Measurements from ENCODE around the gene FBL.

FBL gene

DNA sequence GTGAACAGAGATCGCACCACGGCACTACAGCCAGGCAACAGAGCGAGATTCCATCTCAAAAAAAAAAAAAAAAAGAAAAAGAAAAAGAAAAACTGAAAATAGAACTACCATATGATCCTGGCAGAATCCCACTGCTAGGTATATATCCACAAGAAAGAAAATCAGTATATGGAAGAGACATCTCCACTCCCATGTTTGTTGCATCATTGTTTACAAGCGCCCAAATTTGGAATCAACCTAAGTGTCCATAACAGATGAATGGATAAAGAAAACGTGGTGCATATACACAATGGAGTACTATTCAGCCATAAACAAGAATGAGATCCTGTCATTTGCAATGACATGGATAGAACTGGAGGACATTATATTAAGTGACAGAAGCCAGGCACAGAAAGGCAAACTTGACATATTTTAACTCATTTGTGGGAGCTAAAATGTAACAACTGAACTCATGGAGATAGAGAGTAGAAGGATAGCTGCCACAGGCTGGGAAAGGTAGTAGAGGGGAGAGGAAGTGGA lies 38.3 kb downstream of the FBL start:
- no peak overlapping the region for H3K27ac ChIP-seq
- H3K4me3 ChIP-seq = no peak overlapping the region
- no peaks in the 10 kb centered on the region for H3K9me3 ChIP-seq
- DNase-seq = no peak
- no peaks in the 10 kb centered on the region for H3K36me3 ChIP-seq
- intact Hi-C loops (cut with DNase I; ENCODE audit: low total_unique reads) = no loop called here
- TF ChIP-seq, protein P1, sequence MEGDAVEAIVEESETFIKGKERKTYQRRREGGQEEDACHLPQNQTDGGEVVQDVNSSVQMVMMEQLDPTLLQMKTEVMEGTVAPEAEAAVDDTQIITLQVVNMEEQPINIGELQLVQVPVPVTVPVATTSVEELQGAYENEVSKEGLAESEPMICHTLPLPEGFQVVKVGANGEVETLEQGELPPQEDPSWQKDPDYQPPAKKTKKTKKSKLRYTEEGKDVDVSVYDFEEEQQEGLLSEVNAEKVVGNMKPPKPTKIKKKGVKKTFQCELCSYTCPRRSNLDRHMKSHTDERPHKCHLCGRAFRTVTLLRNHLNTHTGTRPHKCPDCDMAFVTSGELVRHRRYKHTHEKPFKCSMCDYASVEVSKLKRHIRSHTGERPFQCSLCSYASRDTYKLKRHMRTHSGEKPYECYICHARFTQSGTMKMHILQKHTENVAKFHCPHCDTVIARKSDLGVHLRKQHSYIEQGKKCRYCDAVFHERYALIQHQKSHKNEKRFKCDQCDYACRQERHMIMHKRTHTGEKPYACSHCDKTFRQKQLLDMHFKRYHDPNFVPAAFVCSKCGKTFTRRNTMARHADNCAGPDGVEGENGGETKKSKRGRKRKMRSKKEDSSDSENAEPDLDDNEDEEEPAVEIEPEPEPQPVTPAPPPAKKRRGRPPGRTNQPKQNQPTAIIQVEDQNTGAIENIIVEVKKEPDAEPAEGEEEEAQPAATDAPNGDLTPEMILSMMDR (IDR thresholded peaks at IDR 0.05) = no peak
- peaks cover 0 to 8% of the 10 kb centered on the region in 2 donors for H3K27me3 ChIP-seq
- no peaks in the 10 kb centered on the region for H3K4me1 ChIP-seq

DNA sequence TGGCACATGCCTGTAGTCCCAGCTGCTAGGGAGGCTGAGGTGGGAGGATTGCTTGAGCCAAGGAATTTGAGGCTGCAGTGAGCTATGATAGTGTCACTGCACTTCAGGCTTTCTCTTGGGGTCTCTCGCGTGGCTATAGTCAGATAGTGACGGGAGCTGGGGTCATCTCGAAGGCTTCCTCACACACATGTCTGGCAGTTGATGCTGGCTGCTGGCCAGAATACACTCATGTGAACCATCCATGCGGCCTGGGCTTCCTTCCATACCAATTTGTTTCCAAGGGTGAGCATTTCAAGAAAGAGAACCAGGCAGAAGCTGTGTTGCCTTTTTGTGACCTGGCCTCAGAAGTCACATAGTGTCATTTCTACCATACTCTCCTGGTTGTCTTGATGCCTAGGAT lies 41.1 kb downstream of the FBL start:
- Histone ChIP-seq H3K9me3 (no peaks in the 10 kb centered on the region), H3K4me1 (no peaks in the 10 kb centered on the region), H3K4me3 (no peak overlapping the region), H3K27ac (no peak overlapping the region), H3K36me3 (no peaks in the 10 kb centered on the region), H3K27me3 (peaks cover 0 to 15% of the 10 kb centered on the region in 2 donors)
- DNase-seq = no peak
- TF ChIP-seq, protein P1 (IDR thresholded peaks at IDR 0.05) = no peak
- intact Hi-C loops (cut with DNase I; ENCODE audit: low total_unique reads) = no loop called here

DNA sequence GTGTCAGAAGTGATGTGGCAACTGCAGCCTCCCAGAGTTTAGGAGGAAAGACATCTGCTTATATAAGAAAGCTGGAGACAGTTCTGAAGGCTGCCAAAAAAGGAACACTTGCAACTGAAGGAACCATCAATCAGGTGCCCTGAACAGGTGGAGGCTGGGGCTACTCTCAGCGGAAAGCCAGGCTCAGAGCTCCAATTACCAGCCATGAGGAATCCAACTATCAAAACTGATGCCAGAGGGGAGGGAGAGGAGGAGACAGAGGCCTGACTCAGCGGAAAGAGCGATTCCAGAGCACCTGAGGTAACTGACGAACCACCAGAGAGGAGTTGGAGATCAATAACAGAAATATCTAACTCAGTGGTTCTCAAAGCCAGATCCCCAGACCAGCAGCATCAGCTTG lies 43.2 kb downstream of the FBL start:
- TF ChIP-seq, protein P1 (IDR thresholded peaks at IDR 0.05) = no peak
- Histone ChIP-seq H3K9me3 (no peaks in the 10 kb centered on the region), H3K36me3 (no peaks in the 10 kb centered on the region), H3K4me3 (no peak overlapping the region), H3K27me3 (peaks cover 0 to 15% of the 10 kb centered on the region in 2 donors), H3K27ac (no peak overlapping the region), H3K4me1 (no peaks in the 10 kb centered on the region)
- intact Hi-C loops (cut with DNase I; ENCODE audit: low total_unique reads) = no loop called here
- no peak for DNase-seq

DNA sequence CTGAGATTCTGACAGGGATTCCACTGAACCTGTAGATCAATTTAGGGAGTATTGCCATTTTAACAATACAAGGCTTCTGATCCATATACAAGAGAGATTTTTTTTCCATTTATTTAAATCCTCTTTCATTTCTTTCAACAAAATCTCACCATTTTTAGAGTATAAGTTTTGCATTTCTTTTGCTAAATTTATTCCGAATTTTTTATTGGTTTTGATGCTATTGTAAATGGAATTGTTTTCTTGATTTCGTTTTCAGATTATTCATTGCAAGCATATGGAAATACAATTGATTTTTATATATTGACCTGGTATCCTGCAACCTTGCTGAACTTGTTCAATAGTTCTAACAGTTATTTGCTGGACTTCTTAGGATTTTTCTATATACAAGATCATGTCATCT lies 49.1 kb downstream of the FBL start:
- peaks cover 0 to 4% of the 10 kb centered on the region in 2 donors for H3K27me3 ChIP-seq
- H3K4me3 ChIP-seq = no peak overlapping the region
- TF ChIP-seq, protein P1 (IDR thresholded peaks at IDR 0.05) = no peak
- no peaks in the 10 kb centered on the region for H3K36me3 ChIP-seq
- intact Hi-C loops (cut with DNase I; ENCODE audit: low total_unique reads) = loop anchor here (10.0 kb wide), 1 partner anchor 178 kb away; the partner anchor contains the start of gene PSMC4
- no peaks in the 10 kb centered on the region for H3K4me1 ChIP-seq
- no peak for DNase-seq
- no peaks in the 10 kb centered on the region for H3K9me3 ChIP-seq
- H3K27ac ChIP-seq = no peak overlapping the region

DNA sequence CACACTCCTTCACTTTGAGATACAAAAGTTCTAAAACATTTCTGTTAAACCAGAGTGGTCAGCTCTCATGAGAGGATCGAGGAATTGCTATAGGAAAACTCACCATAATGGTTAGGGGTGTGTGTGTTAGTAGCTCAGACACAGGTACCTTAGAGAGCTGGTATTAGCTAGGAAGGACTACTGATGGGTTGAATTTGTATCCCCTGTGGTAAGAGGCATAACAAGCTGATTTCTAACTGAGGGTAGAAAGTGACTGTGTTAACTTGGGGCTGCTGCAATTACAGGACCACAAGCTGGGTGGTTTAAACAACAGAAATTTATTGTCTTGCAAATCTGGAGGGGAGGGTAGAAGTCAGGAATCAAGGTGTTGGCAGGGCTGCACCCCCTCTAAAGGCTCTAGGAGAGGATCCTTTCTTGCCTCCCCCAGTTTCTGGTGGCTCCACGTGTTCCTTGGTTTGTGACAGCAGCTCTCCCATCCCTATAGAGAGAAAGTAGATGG lies 50.1 kb downstream of the FBL start:
- no peak for DNase-seq
- Histone ChIP-seq H3K36me3 (no peaks in the 10 kb centered on the region), H3K9me3 (no peaks in the 10 kb centered on the region), H3K4me1 (no peaks in the 10 kb centered on the region), H3K27ac (no peak overlapping the region), H3K27me3 (peaks cover 0 to 2% of the 10 kb centered on the region in 2 donors), H3K4me3 (no peak overlapping the region)
- intact Hi-C loops (cut with DNase I; ENCODE audit: low total_unique reads) = loop anchor here (10.0 kb wide), 1 partner anchor 179 kb away; the partner anchor contains the start of gene PSMC4
- TF ChIP-seq, protein P1 (IDR thresholded peaks at IDR 0.05) = no peak

All from tibial artery (tissue), 4 donors.